Neutrophil (primary cell): ENCODE results near the gene NPLOC4.

ENCODE experiments used
- H3K27ac ChIP-seq: fragments of 200-600 bp; sonication (generic); 2 replicates; pipeline ENCODE4 v1.5.1; 2016; ENCODE audit warnings: mild to moderate bottlenecking, moderate library complexity
- H3K27me3 ChIP-seq: fragments of 200-600 bp; sonication (generic); 2 replicates; pipeline ENCODE4 v1.6.0; 2016; ENCODE audit warnings: mild to moderate bottlenecking
- H3K36me3 ChIP-seq: fragments of 200-600 bp; sonication (generic); 2 replicates; pipeline ENCODE4 v1.5.1; 2017
- H3K4me1 ChIP-seq, 2 experiments: fragments of 200-600 bp in 1 of 2; sonication (generic) in 1 of 2; 1 replicate in 1 of 2; 2 replicates in 1 of 2; pipeline versions ENCODE4 v1.5.1 to v1.6.1; 2013 to 2016; ENCODE audit warnings: low read depth in 1 of 2, low read length in 1 of 2, mild to moderate bottlenecking in 1 of 2, moderate library complexity in 1 of 2; ENCODE audit not compliant: control insufficient read depth in 1 of 2, insufficient read depth in 1 of 2
- H3K4me3 ChIP-seq, 2 experiments: fragments of 200-600 bp in 1 of 2; sonication (generic) in 1 of 2; 1 replicate in 1 of 2; 2 replicates in 1 of 2; pipeline ENCODE4 v1.5.1; 2013 to 2016; ENCODE audit warnings: low read depth in 1 of 2, low read length in 1 of 2, mild to moderate bottlenecking in 1 of 2, moderate library complexity in 1 of 2
- H3K9me3 ChIP-seq: fragments of 200-600 bp; sonication (generic); 2 replicates; pipeline ENCODE4 v1.5.1; 2016
- TF ChIP-seq, protein P1 (sequence below): fragments of 200-600 bp; sonication (generic); IDR thresholded peaks from 2 replicates; pipeline ENCODE4 v1.5.1; 2016; ENCODE audit warnings: antibody characterized with exemption

The NPLOC4 gene

DNA sequence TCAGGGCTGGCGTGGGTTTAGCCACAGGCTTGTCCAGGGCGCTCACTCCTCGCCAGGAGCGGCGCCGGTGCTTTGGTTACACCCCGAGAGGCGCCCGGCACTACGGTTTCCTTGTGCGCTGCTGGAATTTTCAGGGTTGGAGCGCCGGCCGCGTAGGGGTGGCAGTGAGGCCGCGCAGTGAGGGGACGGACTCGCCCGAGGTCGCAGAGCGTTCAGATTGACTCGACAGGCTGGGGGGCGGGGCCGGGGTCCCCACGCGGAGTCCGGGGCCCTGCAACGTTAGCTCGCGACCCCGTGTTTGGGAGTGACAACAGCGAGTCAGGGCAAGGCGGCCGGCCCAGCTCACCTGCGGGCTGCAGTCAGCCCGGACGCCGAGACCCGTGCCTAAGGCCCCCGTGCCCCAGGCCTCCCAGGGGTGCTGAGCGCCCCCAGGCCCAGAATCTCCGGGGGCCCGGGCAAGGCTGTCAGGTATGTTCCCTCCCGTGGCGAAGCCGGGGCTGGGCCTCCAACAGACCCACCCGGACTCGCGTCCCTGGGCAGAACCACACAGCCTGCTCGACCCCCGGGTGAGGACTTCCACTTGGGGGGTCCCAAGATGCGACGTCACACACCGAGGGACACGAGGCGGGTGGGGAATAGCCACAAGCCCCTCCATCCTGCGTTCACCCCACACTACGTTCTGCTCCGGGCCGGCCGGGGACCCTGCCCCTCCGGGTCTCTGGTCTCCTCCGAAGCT, 123.0 kb downstream of the NPLOC4 start:
- Histone ChIP-seq H3K4me1 (peaks cover 70 to 81% of the 10 kb centered on the region in 2 experiments), H3K27me3 (peaks cover 9% of the 10 kb centered on the region), H3K36me3 (peaks cover 36% of the 10 kb centered on the region), H3K4me3 (peak overlapping the region; percentile 88 to 100), H3K27ac (peak overlapping the region; percentile 95), H3K9me3 (no peaks in the 10 kb centered on the region)
- TF ChIP-seq, protein P1, sequence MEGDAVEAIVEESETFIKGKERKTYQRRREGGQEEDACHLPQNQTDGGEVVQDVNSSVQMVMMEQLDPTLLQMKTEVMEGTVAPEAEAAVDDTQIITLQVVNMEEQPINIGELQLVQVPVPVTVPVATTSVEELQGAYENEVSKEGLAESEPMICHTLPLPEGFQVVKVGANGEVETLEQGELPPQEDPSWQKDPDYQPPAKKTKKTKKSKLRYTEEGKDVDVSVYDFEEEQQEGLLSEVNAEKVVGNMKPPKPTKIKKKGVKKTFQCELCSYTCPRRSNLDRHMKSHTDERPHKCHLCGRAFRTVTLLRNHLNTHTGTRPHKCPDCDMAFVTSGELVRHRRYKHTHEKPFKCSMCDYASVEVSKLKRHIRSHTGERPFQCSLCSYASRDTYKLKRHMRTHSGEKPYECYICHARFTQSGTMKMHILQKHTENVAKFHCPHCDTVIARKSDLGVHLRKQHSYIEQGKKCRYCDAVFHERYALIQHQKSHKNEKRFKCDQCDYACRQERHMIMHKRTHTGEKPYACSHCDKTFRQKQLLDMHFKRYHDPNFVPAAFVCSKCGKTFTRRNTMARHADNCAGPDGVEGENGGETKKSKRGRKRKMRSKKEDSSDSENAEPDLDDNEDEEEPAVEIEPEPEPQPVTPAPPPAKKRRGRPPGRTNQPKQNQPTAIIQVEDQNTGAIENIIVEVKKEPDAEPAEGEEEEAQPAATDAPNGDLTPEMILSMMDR: no peak

GRCh38 chr17:81513372-81513752, 123.5 kb downstream of the NPLOC4 start:
- H3K36me3 ChIP-seq: peaks cover 41% of the 10 kb centered on the region
- TF ChIP-seq, protein P1: no peak
- H3K4me1 ChIP-seq: peaks cover 70 to 81% of the 10 kb centered on the region in 2 experiments

GRCh38 chr17:81512562-81513371, 124.1 kb downstream of the NPLOC4 start, which contains the start of gene ACTG1:
TSS of gene ACTG1 (minus strand) at chr17:81512799. CDS start at chr17:81512354, 445 bp downstream.
- Histone ChIP-seq H3K27ac (peak within 1 kb of the TSS; percentile 95), H3K4me3 (peak within 1 kb of the TSS; percentile 88 to 100), H3K36me3 (peaks cover 41% of the 10 kb centered on the region), H3K9me3 (no peaks in the 10 kb centered on the region), H3K4me1 (peaks cover 64 to 75% of the 10 kb centered on the region in 2 experiments), H3K27me3 (peaks cover under 1% of the 10 kb centered on the region)
- TF ChIP-seq, protein P1: no peak

More at GRCh38 chr17:81513372-81513752, 123.5 kb downstream of the NPLOC4 start:
- H3K4me3 ChIP-seq: peak overlapping the region; percentile 88 to 100
- H3K27ac ChIP-seq: peak overlapping the region; percentile 95
- H3K9me3 ChIP-seq: no peaks in the 10 kb centered on the region
- H3K27me3 ChIP-seq: peaks cover 7% of the 10 kb centered on the region

GRCh38 chr17:81511804-81512561, 124.9 kb downstream of the NPLOC4 start:
- H3K4me1 ChIP-seq: peaks cover 62 to 70% of the 10 kb centered on the region in 2 experiments
- H3K27me3 ChIP-seq: no peaks in the 10 kb centered on the region
- TF ChIP-seq, protein P1: no peak
- H3K4me3 ChIP-seq: peak overlapping the region; percentile 88 to 100
- H3K27ac ChIP-seq: peak overlapping the region; percentile 95
- peaks cover 41% of the 10 kb centered on the region for H3K36me3 ChIP-seq
- no peaks in the 10 kb centered on the region for H3K9me3 ChIP-seq

DNA sequence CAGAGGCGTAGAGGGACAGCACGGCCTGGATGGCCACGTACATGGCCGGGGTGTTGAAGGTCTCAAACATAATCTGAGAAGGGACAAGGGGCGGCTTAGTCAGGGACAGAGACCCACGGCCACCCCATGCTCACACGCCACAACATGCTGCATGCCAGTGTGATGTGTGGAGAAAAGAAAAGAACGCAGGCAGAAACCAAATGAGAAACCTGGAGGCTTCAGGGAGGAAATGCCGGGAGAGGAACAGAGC, 125.4 kb downstream of the NPLOC4 start:
- H3K27me3 ChIP-seq: no peaks in the 10 kb centered on the region
- TF ChIP-seq, protein P1: no peak
- H3K4me1 ChIP-seq: peaks cover 57 to 65% of the 10 kb centered on the region in 2 experiments
- H3K27ac ChIP-seq: peak overlapping the region; percentile 95
- no peaks in the 10 kb centered on the region for H3K9me3 ChIP-seq
- peak overlapping the region; percentile 88 to 100 for H3K4me3 ChIP-seq
- peaks cover 41% of the 10 kb centered on the region for H3K36me3 ChIP-seq
